Measurements from ENCODE around the gene ZNF324. TPM values are rescaled to one million over a fixed set of nuclear protein-coding genes. Genes with fewer than 3 reads are reported as not detected.
"Not testable (repeated sequence)": the region's sequence is repeated elsewhere in the genome, so short reads cannot be mapped to it uniquely, and the experiment has no call there.

ZNF324 gene
- total RNA-seq, 1 experiment from 2014 or later: 6.5 TPM

GRCh38 chr19:58500242-58500641 lies 33.4 kb downstream of the ZNF324 start:
- no peaks in the 10 kb centered on the region for H3K27me3 Mint-ChIP-seq (ENCODE audit: insufficient read depth, unreplicated experiment)
- intact Hi-C loops (cut with micrococcal nuclease): no loop called here
- ChIA-PET POLR2A (interaction anchor here (0.6 to 2.5 kb wide), 5 partner anchors 14 to 54 kb away, joined by 3 to 27 read pairs (median 7); partner anchors contain the start of genes CHMP2A, TRIM28 and ZBTB45), CTCF (interaction anchor here (0.6 to 3.0 kb wide), 5 partner anchors 11 to 20 kb away, joined by 3 to 21 read pairs (median 3); partner anchors contain the start of gene ZBTB45)
- no TSS peak for BruUV-seq (replicated peaks)
- peaks cover 22% of the 10 kb centered on the region for H3K9me3 Mint-ChIP-seq (ENCODE audit: unreplicated experiment)
- H3K27ac Mint-ChIP-seq (ENCODE audit: low read depth, unreplicated experiment): peak overlapping the region; percentile 86
- H3K4me3 Mint-ChIP-seq (ENCODE audit: unreplicated experiment): peak overlapping the region; percentile 83
- DNase-seq (ENCODE audit: unreplicated experiment): no peak
- TF ChIP-seq CTCF (IDR thresholded peaks at IDR 0.05; ENCODE audit: unreplicated experiment): no peak
- H3K36me3 Mint-ChIP-seq (ENCODE audit: insufficient read depth, unreplicated experiment): peaks cover 12% of the 10 kb centered on the region
- peaks cover 17% of the 10 kb centered on the region for H3K4me1 Mint-ChIP-seq (ENCODE audit: insufficient read depth, unreplicated experiment)

- H3K27me3 Mint-ChIP-seq (ENCODE audit: insufficient read depth, unreplicated experiment); BruUV-seq (replicated peaks); H3K36me3 Mint-ChIP-seq (ENCODE audit: insufficient read depth, unreplicated experiment); H3K4me3 Mint-ChIP-seq (ENCODE audit: unreplicated experiment); POLR2A ChIA-PET; H3K27ac Mint-ChIP-seq (ENCODE audit: low read depth, unreplicated experiment); CTCF ChIA-PET; intact Hi-C loops (cut with micrococcal nuclease); H3K4me1 Mint-ChIP-seq (ENCODE audit: insufficient read depth, unreplicated experiment); DNase-seq (ENCODE audit: unreplicated experiment): not testable (repeated sequence)
- peaks cover 14% of the 10 kb centered on the region for H3K9me3 Mint-ChIP-seq (ENCODE audit: unreplicated experiment)
Measured at GRCh38 chr19:58507602-58508223, 40.8 kb downstream of the ZNF324 start.

DNA sequence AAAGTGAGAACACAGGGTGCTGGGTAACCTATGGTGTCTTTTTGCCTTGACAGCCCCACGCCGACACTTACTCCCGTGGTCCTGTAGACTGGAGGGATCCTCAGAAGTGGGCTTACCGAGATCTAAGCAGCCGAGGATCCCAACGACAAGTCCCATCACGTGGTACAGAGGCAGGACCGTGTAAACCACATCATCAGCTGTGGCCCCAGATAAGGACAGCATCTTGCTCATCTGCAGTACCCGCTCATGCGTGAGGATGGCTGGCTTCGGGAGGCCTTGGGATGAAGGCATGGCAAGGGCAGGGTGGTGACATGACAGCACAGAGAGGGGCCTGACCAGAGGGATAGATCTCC lies 42.8 kb downstream of the ZNF324 start:
- no TSS peak for BruUV-seq (replicated peaks)
- no peak for DNase-seq (ENCODE audit: unreplicated experiment)
- intact Hi-C loops (cut with micrococcal nuclease): no loop called here
- ChIA-PET POLR2A (no interaction called here), CTCF (interaction anchor here (1.5 to 1.8 kb wide), 2 partner anchors 9 to 34 kb away, joined by 3 read pairs; partner anchors contain the start of gene TRIM28)
- peaks cover 15% of the 10 kb centered on the region for H3K36me3 Mint-ChIP-seq (ENCODE audit: insufficient read depth, unreplicated experiment)
- no peak for TF ChIP-seq CTCF (IDR thresholded peaks at IDR 0.05; ENCODE audit: unreplicated experiment)
- no peaks in the 10 kb centered on the region for H3K4me1 Mint-ChIP-seq (ENCODE audit: insufficient read depth, unreplicated experiment)
- no peaks in the 10 kb centered on the region for H3K27me3 Mint-ChIP-seq (ENCODE audit: insufficient read depth, unreplicated experiment)
- H3K9me3 Mint-ChIP-seq (ENCODE audit: unreplicated experiment): peaks cover 8% of the 10 kb centered on the region
- no peak overlapping the region for H3K4me3 Mint-ChIP-seq (ENCODE audit: unreplicated experiment)
- H3K27ac Mint-ChIP-seq (ENCODE audit: low read depth, unreplicated experiment): no peak overlapping the region

DNA sequence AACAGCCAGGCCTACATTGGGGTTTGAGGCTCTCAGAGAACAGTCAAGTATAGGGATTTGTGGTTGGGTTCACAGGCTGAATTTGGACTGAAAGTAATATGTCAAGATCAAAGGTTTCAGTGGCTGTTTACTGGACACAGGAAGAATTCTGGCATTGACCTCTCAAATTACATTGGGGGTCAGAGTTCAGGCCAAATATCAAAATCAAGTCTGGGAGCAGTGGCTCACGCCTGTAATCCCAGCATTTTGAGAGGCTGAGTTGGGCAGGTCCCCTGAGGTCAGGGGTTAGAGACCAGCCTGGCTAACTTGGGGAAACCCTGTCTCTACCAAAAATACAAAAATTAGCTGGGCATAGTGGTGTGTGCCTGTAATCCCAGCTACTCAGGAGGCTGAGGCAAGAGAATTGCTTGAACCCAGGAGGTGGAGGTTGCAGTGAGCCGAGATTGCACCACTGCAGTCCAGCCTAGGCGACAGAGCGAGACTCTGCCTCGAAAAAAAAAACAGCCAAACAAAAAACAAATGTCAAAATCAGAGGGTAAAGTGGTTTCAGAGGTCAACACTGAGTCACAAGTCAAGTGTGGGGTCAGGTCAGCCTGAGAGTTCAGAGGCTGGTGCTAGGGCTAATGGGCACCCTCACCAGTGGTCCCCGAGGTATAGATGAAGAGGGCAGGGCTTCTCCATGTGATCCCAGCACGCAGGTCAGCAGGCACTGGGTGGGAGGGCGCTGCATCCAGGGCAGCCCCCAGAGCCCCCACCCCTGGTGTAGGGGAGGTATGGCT lies 43.4 kb downstream of the ZNF324 start:
- no TSS peak for BruUV-seq (replicated peaks)
- Mint-ChIP-seq H3K36me3 (ENCODE audit: insufficient read depth, unreplicated experiment) (peaks cover 15% of the 10 kb centered on the region), H3K4me3 (ENCODE audit: unreplicated experiment) (no peak overlapping the region), H3K4me1 (ENCODE audit: insufficient read depth, unreplicated experiment) (peaks cover under 1% of the 10 kb centered on the region), H3K27ac (ENCODE audit: low read depth, unreplicated experiment) (peak overlapping the region; percentile 40), H3K9me3 (ENCODE audit: unreplicated experiment) (peaks cover 8% of the 10 kb centered on the region), H3K27me3 (ENCODE audit: insufficient read depth, unreplicated experiment) (no peaks in the 10 kb centered on the region)
- ChIA-PET CTCF (interaction anchor here (1.5 kb wide), 1 partner anchor 8 kb away, joined by 3 read pairs; no protein-coding TSS in a partner anchor), POLR2A (interaction anchor here (1.0 kb wide), 1 partner anchor 10 kb away, joined by 4 read pairs; the partner anchor contains the start of gene ZBTB45)
- intact Hi-C loops (cut with micrococcal nuclease): no loop called here
- DNase-seq (ENCODE audit: unreplicated experiment): no peak
- no peak for TF ChIP-seq CTCF (IDR thresholded peaks at IDR 0.05; ENCODE audit: unreplicated experiment)

Data from MCF 10A (cell line).